Natural killer cell (primary cell): ENCODE measurements around the gene RAD23A. TPM values are rescaled to one million over a fixed set of nuclear protein-coding genes. Genes with fewer than 3 reads are reported as not detected.

Experiments
- ATAC-seq, 3 donors: fragments of 150-1000 bp in 2 of 3; fragments of 200-7000 bp in 1 of 3; cut with Tn5 transposase; 1 replicate in 1 of 3; 2 replicates in 2 of 3; pipeline ENCODE4 v1.10.0; 2021; ENCODE audit warnings: mild to moderate bottlenecking in 2 of 3, moderate library complexity in 2 of 3
- DNase-seq, 2 donors: peaks; one replicate each; pipeline versions ENCODE4 v3.0.0 to v3.0.0-alpha.2; 2013 to 2021; ENCODE audit warnings: mixed read lengths in 1 of 2
- H3K27ac ChIP-seq: one replicate; pipeline ENCODE4 v1.5.1; 2013; ENCODE audit warnings: mild to moderate bottlenecking, low read length
- H3K27me3 ChIP-seq: one replicate; pipeline ENCODE4 v1.6.1; 2013; ENCODE audit warnings: low read length; ENCODE audit not compliant: control insufficient read depth, insufficient read depth
- H3K36me3 ChIP-seq: one replicate; pipeline ENCODE4 v1.6.1; 2013; ENCODE audit warnings: low read length; ENCODE audit not compliant: control insufficient read depth, insufficient read depth
- H3K4me1 ChIP-seq: one replicate; pipeline ENCODE4 v1.6.1; 2013; ENCODE audit warnings: low read length; ENCODE audit not compliant: control insufficient read depth, insufficient read depth
- H3K4me3 ChIP-seq: one replicate; pipeline ENCODE4 v1.5.1; 2013; ENCODE audit warnings: low read length
- H3K9me3 ChIP-seq: one replicate; pipeline ENCODE4 v1.6.1; 2013; ENCODE audit warnings: low read length; ENCODE audit not compliant: control insufficient read depth, insufficient read depth
- H3K27ac Mint-ChIP-seq, 2 donors: one replicate each; pipeline ENCODE4 v1.8.0; 2022; ENCODE audit warnings: mild to moderate bottlenecking in 2 of 2, mixed read lengths in 2 of 2, moderate library complexity in 1 of 2
- H3K27me3 Mint-ChIP-seq, 2 donors: one replicate each; pipeline ENCODE4 v1.8.0; 2022; ENCODE audit warnings: low read depth in 2 of 2, mixed read lengths in 2 of 2
- H3K36me3 Mint-ChIP-seq: one replicate; pipeline ENCODE4 v1.8.0; 2022; ENCODE audit warnings: mixed read lengths
- H3K4me1 Mint-ChIP-seq, 2 donors: one replicate each; pipeline ENCODE4 v1.8.0; 2022; ENCODE audit warnings: mixed read lengths in 2 of 2
- H3K4me3 Mint-ChIP-seq: one replicate; pipeline ENCODE4 v1.8.0; 2022; ENCODE audit warnings: mild to moderate bottlenecking, moderate library complexity, mixed read lengths
- H3K9me3 Mint-ChIP-seq, 2 donors: one replicate each; pipeline ENCODE4 v1.8.0; 2022; ENCODE audit warnings: mixed read lengths in 2 of 2
- WGBS: methylation state at CpG from one replicate; pipeline ENCODE4 v1.1.7; 2013; ENCODE audit warnings: missing lambda C conversion rate; ENCODE audit not compliant: insufficient coverage; 5-methylcytosine and 5-hydroxymethylcytosine counted together
- intact Hi-C: fragments of 100-400 bp; cut with micrococcal nuclease; formaldehyde crosslinking; loops from one replicate; pipeline ENCODE4 v1.14.2; 2022
- total RNA-seq, 4 donors: library from RNA; stranded (reverse); fragments of 120-200 nt in 1 of 4; gene quantifications; one replicate each; pipeline versions ENCODE4 v1.2.3 to v1.2.4, GENCODE V29; 2013 to 2022
- TF ChIP-seq, protein P1 (sequence below): fragments of 200-600 bp; IDR thresholded peaks from one replicate; pipeline ENCODE4 v1.8.0; 2022; ENCODE audit warnings: antibody characterized with exemption

The RAD23A gene
- total RNA-seq, 3 donors from 2014 or later (not counting 1 experiment from before 2014, with no cell fraction given), result 79.2 to 81.2 (median 80.3) TPM

GRCh38 chr19:12986726-12987125 is 41.1 kb downstream of the RAD23A start:
- ATAC-seq (no peak), DNase-seq (no peak)
- Mint-ChIP-seq H3K36me3 (no peaks in the 10 kb centered on the region), H3K4me3 (no peak overlapping the region), H3K27me3 (peaks cover 0 to 11% of the 10 kb centered on the region in 2 donors), H3K27ac (peak overlapping the region in 1 of 2 donors; percentile 12), H3K9me3 (no peaks in the 10 kb centered on the region), H3K4me1 (peaks cover 0 to 5% of the 10 kb centered on the region in 2 donors)
- no peak overlapping the region for H3K27ac ChIP-seq
- H3K4me1 ChIP-seq, result peaks cover 33% of the 10 kb centered on the region
- no peaks in the 10 kb centered on the region for H3K36me3 ChIP-seq
- WGBS, result 93% methylated on average over 12 of the region's 12 CpGs
- H3K9me3 ChIP-seq, result no peaks in the 10 kb centered on the region
- H3K27me3 ChIP-seq, result peaks cover 7% of the 10 kb centered on the region
- H3K4me3 ChIP-seq, result no peak overlapping the region
- TF ChIP-seq, protein P1, sequence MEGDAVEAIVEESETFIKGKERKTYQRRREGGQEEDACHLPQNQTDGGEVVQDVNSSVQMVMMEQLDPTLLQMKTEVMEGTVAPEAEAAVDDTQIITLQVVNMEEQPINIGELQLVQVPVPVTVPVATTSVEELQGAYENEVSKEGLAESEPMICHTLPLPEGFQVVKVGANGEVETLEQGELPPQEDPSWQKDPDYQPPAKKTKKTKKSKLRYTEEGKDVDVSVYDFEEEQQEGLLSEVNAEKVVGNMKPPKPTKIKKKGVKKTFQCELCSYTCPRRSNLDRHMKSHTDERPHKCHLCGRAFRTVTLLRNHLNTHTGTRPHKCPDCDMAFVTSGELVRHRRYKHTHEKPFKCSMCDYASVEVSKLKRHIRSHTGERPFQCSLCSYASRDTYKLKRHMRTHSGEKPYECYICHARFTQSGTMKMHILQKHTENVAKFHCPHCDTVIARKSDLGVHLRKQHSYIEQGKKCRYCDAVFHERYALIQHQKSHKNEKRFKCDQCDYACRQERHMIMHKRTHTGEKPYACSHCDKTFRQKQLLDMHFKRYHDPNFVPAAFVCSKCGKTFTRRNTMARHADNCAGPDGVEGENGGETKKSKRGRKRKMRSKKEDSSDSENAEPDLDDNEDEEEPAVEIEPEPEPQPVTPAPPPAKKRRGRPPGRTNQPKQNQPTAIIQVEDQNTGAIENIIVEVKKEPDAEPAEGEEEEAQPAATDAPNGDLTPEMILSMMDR, result no peak
- intact Hi-C loops, result no loop called here

DNA sequence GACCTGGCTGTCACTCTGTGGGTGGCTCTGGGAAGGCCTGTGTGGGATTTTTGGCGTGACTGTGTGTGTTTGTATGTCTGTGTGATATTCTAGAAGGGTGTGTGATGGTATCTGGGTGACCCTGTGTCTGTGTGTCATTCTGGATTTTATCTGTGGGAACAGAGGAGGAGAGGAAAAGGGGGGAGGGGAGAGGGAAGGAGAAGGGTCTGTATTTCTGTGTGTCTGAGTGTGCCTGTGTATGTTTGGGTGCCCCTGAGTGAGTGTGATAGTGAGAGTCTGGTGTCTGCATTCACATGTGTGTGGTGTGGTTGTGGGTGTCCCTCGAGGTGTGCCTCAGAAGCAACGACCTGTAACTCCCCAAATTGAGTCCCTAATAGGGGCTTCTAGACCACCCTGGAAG is 41.5 kb downstream of the RAD23A start:
- peaks cover 33% of the 10 kb centered on the region for H3K4me1 ChIP-seq
- H3K27ac Mint-ChIP-seq, result peak overlapping the region in 1 of 2 donors; percentile 12
- no peak overlapping the region for H3K4me3 ChIP-seq
- peaks cover 0 to 11% of the 10 kb centered on the region in 2 donors for H3K27me3 Mint-ChIP-seq
- H3K9me3 ChIP-seq, result no peaks in the 10 kb centered on the region
- no peak overlapping the region for H3K27ac ChIP-seq
- WGBS, result 62% methylated on average over 3 of the region's 3 CpGs
- no peaks in the 10 kb centered on the region for H3K9me3 Mint-ChIP-seq
- no peak for DNase-seq
- no peaks in the 10 kb centered on the region for H3K36me3 Mint-ChIP-seq
- no peak overlapping the region for H3K4me3 Mint-ChIP-seq
- intact Hi-C loops, result no loop called here
- no peak for ATAC-seq
- no peaks in the 10 kb centered on the region for H3K36me3 ChIP-seq
- peaks cover 5% of the 10 kb centered on the region for H3K27me3 ChIP-seq
- peaks cover 0 to 5% of the 10 kb centered on the region in 2 donors for H3K4me1 Mint-ChIP-seq
- TF ChIP-seq, protein P1, result no peak

DNA sequence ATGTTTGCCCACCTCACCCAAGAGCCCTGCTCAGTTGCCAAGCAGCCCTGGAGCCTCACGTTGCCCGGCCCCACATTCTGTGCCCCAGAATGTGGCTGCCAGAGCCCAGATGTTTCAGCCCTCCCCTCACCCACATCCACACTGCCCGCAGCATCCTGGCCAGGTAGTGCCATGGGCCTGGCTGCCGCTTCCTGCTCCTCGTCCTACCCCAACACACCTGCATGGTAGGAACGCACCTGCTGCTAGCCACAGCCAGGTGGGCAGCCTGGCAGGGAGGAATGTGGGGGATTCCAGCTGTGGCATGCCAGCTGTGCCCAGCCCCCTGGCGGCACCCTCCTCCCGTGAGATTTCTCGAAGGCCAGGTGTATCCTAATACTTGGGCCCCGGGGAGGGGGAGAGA is 42.1 kb downstream of the RAD23A start:
- Histone ChIP-seq H3K36me3 (no peaks in the 10 kb centered on the region), H3K27me3 (peaks cover 2% of the 10 kb centered on the region), H3K4me1 (peaks cover 33% of the 10 kb centered on the region), H3K9me3 (no peaks in the 10 kb centered on the region), H3K27ac (no peak overlapping the region), H3K4me3 (no peak overlapping the region)
- 59% methylated on average over 10 of the region's 10 CpGs for WGBS
- ATAC-seq, result no peak
- peaks cover 0 to 5% of the 10 kb centered on the region in 2 donors for H3K4me1 Mint-ChIP-seq
- intact Hi-C loops, result no loop called here
- no peaks in the 10 kb centered on the region for H3K9me3 Mint-ChIP-seq
- no peak for DNase-seq
- TF ChIP-seq, protein P1, result no peak
- no peaks in the 10 kb centered on the region for H3K36me3 Mint-ChIP-seq
- H3K4me3 Mint-ChIP-seq, result no peak overlapping the region
- peaks cover 0 to 11% of the 10 kb centered on the region in 2 donors for H3K27me3 Mint-ChIP-seq
- H3K27ac Mint-ChIP-seq, result no peak overlapping the region

GRCh38 chr19:12990431-12990830 is 44.8 kb downstream of the RAD23A start:
- H3K4me3 ChIP-seq, result no peak overlapping the region
- Mint-ChIP-seq H3K4me1 (peaks cover 6 to 11% of the 10 kb centered on the region in 2 donors), H3K36me3 (no peaks in the 10 kb centered on the region), H3K27me3 (peaks cover 0 to 21% of the 10 kb centered on the region in 2 donors), H3K4me3 (no peak overlapping the region), H3K27ac (no peak overlapping the region), H3K9me3 (no peaks in the 10 kb centered on the region)
- ATAC-seq (no peak), DNase-seq (no peak)
- 81% methylated on average over 14 of the region's 22 CpGs for WGBS
- intact Hi-C loops, result no loop called here
- no peak overlapping the region for H3K27ac ChIP-seq
- H3K4me1 ChIP-seq, result peaks cover 13% of the 10 kb centered on the region
- TF ChIP-seq, protein P1, result no peak
- H3K9me3 ChIP-seq, result no peaks in the 10 kb centered on the region
- H3K36me3 ChIP-seq, result no peaks in the 10 kb centered on the region
- H3K27me3 ChIP-seq, result peaks cover 2% of the 10 kb centered on the region
